DND-41 (cell line): ENCODE results near the gene CDKL4.

ENCODE experiments used
- ATAC-seq: fragments of 200-7000 bp; cut with Tn5 transposase; 3 replicates; pipeline ENCODE4 v1.9.1; 2021; ENCODE audit warnings: low read depth; ENCODE audit not compliant: insufficient read depth
- DNase-seq: peaks from one replicate; pipeline ENCODE4 v3.0.0-alpha.2; 2020
- H2AFZ ChIP-seq: 2 replicates; pipeline ENCODE4 v1.6.0; 2012; ENCODE audit warnings: low read depth, low read length
- H3K27ac ChIP-seq: 2 replicates; pipeline ENCODE4 v1.5.1; 2012; ENCODE audit warnings: low read length, inconsistent platforms
- H3K27me3 ChIP-seq: fragments of 200-600 bp; sonication (generic); 2 replicates; pipeline ENCODE4 v1.6.0; 2012; ENCODE audit warnings: low read length, mild to moderate bottlenecking, inconsistent platforms; ENCODE audit not compliant: insufficient read depth, poor library complexity
- H3K36me3 ChIP-seq: 2 replicates; pipeline ENCODE4 v1.5.1; 2012; ENCODE audit warnings: low read length, inconsistent platforms; ENCODE audit not compliant: insufficient read depth
- H3K4me1 ChIP-seq: 2 replicates; pipeline ENCODE4 v1.5.1; 2012; ENCODE audit warnings: mild to moderate bottlenecking, low read length; ENCODE audit not compliant: insufficient read depth
- H3K4me2 ChIP-seq: 2 replicates; pipeline ENCODE4 v1.6.0; 2012; ENCODE audit warnings: mild to moderate bottlenecking, moderate library complexity, low read length, inconsistent platforms; ENCODE audit not compliant: insufficient read depth
- H3K4me3 ChIP-seq, 2 experiments: fragments of 200-600 bp in 1 of 2; shearing (Covaris generic) in 1 of 2; 2 replicates each; pipeline ENCODE4 v1.5.1; 2012 to 2016; ENCODE audit warnings: inconsistent platforms in 2 of 2, low read length in 2 of 2, mild to moderate bottlenecking in 2 of 2, low read depth in 1 of 2, moderate library complexity in 1 of 2
- H3K79me2 ChIP-seq: 2 replicates; pipeline ENCODE4 v1.6.0; 2012; ENCODE audit warnings: low read length, inconsistent platforms; ENCODE audit not compliant: insufficient read depth
- H3K9ac ChIP-seq: 2 replicates; pipeline ENCODE4 v1.6.0; 2012; ENCODE audit warnings: low read depth, mild to moderate bottlenecking, inconsistent platforms, low read length, moderate library complexity
- H3K9me3 ChIP-seq: 2 replicates; pipeline ENCODE4 v1.5.1; 2012; ENCODE audit warnings: low read length, moderate library complexity, mild to moderate bottlenecking, inconsistent platforms; ENCODE audit not compliant: insufficient read depth, severe bottlenecking
- H4K20me1 ChIP-seq: 2 replicates; pipeline ENCODE4 v1.6.0; 2012; ENCODE audit warnings: low read length; ENCODE audit not compliant: insufficient read depth
- CTCF ChIP-seq: IDR thresholded peaks from 2 replicates; pipeline ENCODE4 v1.5.1; 2012; ENCODE audit warnings: borderline replicate concordance, low read length, moderate library complexity, mild to moderate bottlenecking; ENCODE audit not compliant: poor library complexity, severe bottlenecking; ENCODE audit errors: extremely low read depth
- EZH2 ChIP-seq: IDR thresholded peaks from 3 replicates; pipeline ENCODE4 v1.6.1; 2012; ENCODE audit warnings: borderline replicate concordance, low read depth, mild to moderate bottlenecking, moderate library complexity, low read length, inconsistent platforms; ENCODE audit not compliant: severe bottlenecking

CDKL4 gene

GRCh38 chr2:39228413-39229209 is 15.2 kb downstream of the CDKL4 start:
- H3K9me3 ChIP-seq, result no peaks in the 10 kb centered on the region
- DNase-seq (no peak), ATAC-seq (peak; percentile 15; the same call in 1 of the 3 replicates)
- H3K4me3 ChIP-seq, result no peak overlapping the region
- H2AFZ ChIP-seq, result no peak overlapping the region
- no peaks in the 10 kb centered on the region for H4K20me1 ChIP-seq
- TF ChIP-seq CTCF (no peak), EZH2 (no peak)
- no peak overlapping the region for H3K27ac ChIP-seq
- peaks cover 8% of the 10 kb centered on the region for H3K4me1 ChIP-seq
- H3K79me2 ChIP-seq, result no peaks in the 10 kb centered on the region
- H3K36me3 ChIP-seq, result no peaks in the 10 kb centered on the region
- no peak overlapping the region for H3K9ac ChIP-seq
- no peaks in the 10 kb centered on the region for H3K27me3 ChIP-seq
- H3K4me2 ChIP-seq, result peak overlapping the region; percentile 28; the same call in 1 of the 2 replicates

GRCh38 chr2:39227628-39228412 is 15.9 kb downstream of the CDKL4 start:
- ATAC-seq, result peak; percentile 92

GRCh38 chr2:39225567-39225966 is 18.2 kb downstream of the CDKL4 start:
- Histone ChIP-seq H3K79me2 (no peaks in the 10 kb centered on the region), H3K4me1 (peaks cover 8% of the 10 kb centered on the region), H4K20me1 (no peaks in the 10 kb centered on the region), H2AFZ (no peak overlapping the region), H3K27me3 (no peaks in the 10 kb centered on the region), H3K9me3 (no peaks in the 10 kb centered on the region), H3K36me3 (no peaks in the 10 kb centered on the region), H3K4me3 (no peak overlapping the region), H3K9ac (no peak overlapping the region), H3K4me2 (no peak overlapping the region), H3K27ac (no peak overlapping the region)
- DNase-seq (no peak), ATAC-seq (no peak)
- TF ChIP-seq CTCF (no peak), EZH2 (no peak)

More at GRCh38 chr2:39227628-39228412, 15.9 kb downstream of the CDKL4 start:
- DNase-seq, result peak; percentile 77
- no peak overlapping the region for H3K9ac ChIP-seq
- H3K79me2 ChIP-seq, result no peaks in the 10 kb centered on the region
- no peaks in the 10 kb centered on the region for H3K36me3 ChIP-seq
- no peak for TF ChIP-seq EZH2
- peak; percentile 86 for TF ChIP-seq CTCF
- no peaks in the 10 kb centered on the region for H3K9me3 ChIP-seq
- no peaks in the 10 kb centered on the region for H3K27me3 ChIP-seq
- H4K20me1 ChIP-seq, result no peaks in the 10 kb centered on the region
- peak overlapping the region; percentile 15; the same call in 1 of the 2 replicates for H2AFZ ChIP-seq
- peaks cover 8% of the 10 kb centered on the region for H3K4me1 ChIP-seq
- H3K27ac ChIP-seq, result no peak overlapping the region
- peak overlapping the region; percentile 28; the same call in 1 of the 2 replicates for H3K4me2 ChIP-seq
- H3K4me3 ChIP-seq, result no peak overlapping the region
